Heart right ventricle (tissue), 16 donors: ENCODE measurements around the gene PHLDB2. TPM values are rescaled to one million over a fixed set of nuclear protein-coding genes. Genes with fewer than 3 reads are reported as not detected.
A peak's percentile ranks its signal among the peaks of the same experiment; 100 is the strongest.

Experiments
- ATAC-seq, 8 donors: fragments of 200-7000 bp; cut with Tn5 transposase; one replicate each; pipeline ENCODE4 v1.9.1; 2020; ENCODE audit warnings: mild to moderate bottlenecking in 8 of 8, moderate library complexity in 8 of 8, moderate number of reproducible peaks in 1 of 8
- DNase-seq, 2 donors: peaks; one replicate each; pipeline ENCODE4 v3.0.0-alpha.2; 2020
- H3K27ac ChIP-seq, 10 donors: fragments of 200-600 bp; sonication (generic) in 2 of 10; one replicate each; pipeline versions ENCODE4 v1.5.0 to v1.8.0; 2020 to 2022; ENCODE audit warnings: mild to moderate bottlenecking in 3 of 10
- H3K27me3 ChIP-seq, 7 donors: fragments of 200-600 bp; one replicate each; pipeline ENCODE4 v1.8.0; 2021 to 2022; ENCODE audit warnings: mild to moderate bottlenecking in 2 of 7
- H3K36me3 ChIP-seq, 9 donors: fragments of 200-600 bp; sonication (generic) in 1 of 9; one replicate each; pipeline versions ENCODE4 v1.5.0 to v1.8.0; 2020 to 2022; ENCODE audit warnings: mild to moderate bottlenecking in 2 of 9
- H3K4me1 ChIP-seq, 9 donors: fragments of 200-600 bp; sonication (generic) in 1 of 9; one replicate each; pipeline versions ENCODE4 v1.5.0 to v1.8.0; 2020 to 2022; ENCODE audit warnings: mild to moderate bottlenecking in 4 of 9
- H3K4me3 ChIP-seq, 10 donors: fragments of 200-600 bp; sonication (generic) in 2 of 10; one replicate each; pipeline versions ENCODE4 v1.5.0 to v1.8.0; 2020 to 2022; ENCODE audit warnings: mild to moderate bottlenecking in 7 of 10, moderate library complexity in 2 of 10
- H3K9me3 ChIP-seq, 11 donors: fragments of 200-600 bp in 10 of 11; sonication (generic) in 2 of 11; one replicate each; pipeline versions ENCODE4 v1.5.0 to v1.8.0; 2013 to 2022; ENCODE audit warnings: mild to moderate bottlenecking in 2 of 11, control low read depth in 1 of 11, moderate library complexity in 1 of 11
- CTCF ChIP-seq, 9 donors: fragments of 200-600 bp; sonication (generic) in 2 of 9; IDR thresholded peaks; one replicate each; pipeline versions ENCODE4 v1.5.0 to v1.8.0; 2021 to 2022; ENCODE audit warnings: antibody characterized with exemption in 9 of 9, mild to moderate bottlenecking in 5 of 9, moderate library complexity in 1 of 9
- WGBS, 2 donors: extraction: QIAGEN DNeasy Blood & Tissue Kit; methylation state at CpG; one replicate each; pipeline ENCODE4 v1.1.7; 2013; ENCODE audit warnings: inconsistent platforms in 1 of 2; 5-methylcytosine and 5-hydroxymethylcytosine counted together
- intact Hi-C, 10 donors: fragments of 100-400 bp; cut with DNase I; formaldehyde crosslinking; loops; one replicate each; pipeline versions ENCODE4 v1.11.1 to v1.14.2; 2022
- polyA plus RNA-seq, 2 donors: library from polyadenylated mRNA; stranded (reverse); fragments of 200-250 nt; gene quantifications; one replicate each; pipeline ENCODE4 v1.2.3, GENCODE V29; 2013
- total RNA-seq, 10 donors: library from RNA; stranded (reverse); fragmentation: NEBNext Ultra II Directional in 3 of 10; extraction: Animal tissue kit (Norgen Biotek cat#: 25700) in 3 of 10; gene quantifications; one replicate each; pipeline versions ENCODE4 v1.2.1 to v1.2.4, GENCODE V29; 2021 to 2023
- donor health status: Arrhythmogenic right ventricular cardiomyopathy.
- donor health status: ischemic (EF 13 %, LVEDD 7.1; RV severe dilation, severe dysfunction).
- donor health status: healthy with polysubstance abuse.
- donor health status: DM: no; HTN: yes; CAD: no.
- donor health status: DM: no; HTN: no; CAD: no.
- donor health status: ischemic (EF 25% LVEDD 6.9; RV normal size, moderate dysfunction).
- donor health status: ischemic (EF 25% LVEDD 5.7; RV mildly dilated, moderate dysfunction).
- donor health status: healthy.
- donor health status: DM: yes; HTN: yes; CAD: no.
- donor health status: Ischemic cardiomyopathy.
- donor health status: ischemic (EF 35%, LVEDD 5.7; RV mildly dilated, moderate dysfunction).
- donor health status: nonischemic (EF 11% LVEDD 7.7; RV severe dilation, severe dysfunction).
- donor health status: DM: yes; HTN: yes; CAD: no.
- donor health status: PGD.
- donor health status: ischemic (EF 29% LVEDD 5.4; RV normal size, mild dysfunction).
- donor health status: nonischemic (EF 23%, LVEDD 6.1; RV moderate dilation, normal function).

PHLDB2 gene
- total and polyA plus RNA-seq, 12 donors: 33.4 to 293 (median 174) TPM

DNA sequence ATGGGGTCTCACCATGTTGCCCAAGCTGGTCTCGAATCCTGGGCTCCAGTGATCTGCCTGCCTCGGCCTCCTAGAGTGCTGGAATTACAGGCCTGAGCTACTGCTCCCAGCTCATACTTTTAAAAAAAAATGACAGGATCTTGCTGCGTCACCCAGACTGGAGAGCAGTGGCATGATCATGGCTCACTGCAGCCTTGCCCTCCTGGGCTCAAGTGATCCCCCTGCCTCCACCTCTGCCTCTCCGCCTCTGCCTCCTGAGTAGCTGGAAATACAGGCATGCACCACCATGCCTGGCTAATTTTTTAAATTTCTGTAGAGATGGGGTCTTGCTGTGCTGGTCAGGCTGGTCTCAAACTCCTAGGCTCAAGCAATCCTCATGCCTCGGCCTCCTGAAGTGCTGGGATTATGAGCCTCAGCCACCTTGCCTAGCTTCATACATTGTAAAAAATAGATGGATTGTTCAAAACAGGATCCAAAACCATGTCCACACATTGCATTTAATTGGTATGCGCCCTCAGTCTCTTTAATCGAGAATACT is 8.9 kb downstream of the PHLDB2 start:
- Histone ChIP-seq H3K9me3 (no peaks in the 10 kb centered on the region), H3K36me3 (peaks cover 0 to 18% (median 0%) of the 10 kb centered on the region in 9 donors), H3K27ac (peak overlapping the region in 9 of 10 donors; percentile 2 to 100 (median 72)), H3K27me3 (no peaks in the 10 kb centered on the region), H3K4me3 (no peak overlapping the region), H3K4me1 (peaks cover 11 to 98% (median 92%) of the 10 kb centered on the region in 9 donors)
- DNase-seq (no peak), ATAC-seq (peak in 2 of 8 donors; percentile 8 to 39)
- intact Hi-C loops: loop anchor here in 5 of 10 donors (5.0 to 10.0 kb wide), 4 partner anchors 34 to 99 kb away; no protein-coding TSS in a partner anchor
- TF ChIP-seq CTCF (IDR thresholded peaks at IDR 0.05): no peak
- 77 to 79% methylated on average over 7 of the region's 7 CpGs for WGBS, 2 donors

- no peak for ATAC-seq
- Histone ChIP-seq H3K36me3 (peaks cover 0 to 18% (median 0%) of the 10 kb centered on the region in 9 donors), H3K4me3 (no peak overlapping the region), H3K9me3 (no peaks in the 10 kb centered on the region), H3K27me3 (no peaks in the 10 kb centered on the region), H3K27ac (peak overlapping the region in 2 of 10 donors; percentile 25 to 100), H3K4me1 (peaks cover 6 to 94% (median 93%) of the 10 kb centered on the region in 9 donors)
- no peak for TF ChIP-seq CTCF (IDR thresholded peaks at IDR 0.05)
- DNase-seq: no peak
- intact Hi-C loops: loop anchor here in 1 of 10 donors (5.0 kb wide), 1 partner anchor 42 kb away; no protein-coding TSS in a partner anchor
- 69 to 78% methylated on average over 3 of the region's 3 CpGs for WGBS, 2 donors
Observed at GRCh38 chr3:111870620-111871019, 11.6 kb downstream of the PHLDB2 start.

DNA sequence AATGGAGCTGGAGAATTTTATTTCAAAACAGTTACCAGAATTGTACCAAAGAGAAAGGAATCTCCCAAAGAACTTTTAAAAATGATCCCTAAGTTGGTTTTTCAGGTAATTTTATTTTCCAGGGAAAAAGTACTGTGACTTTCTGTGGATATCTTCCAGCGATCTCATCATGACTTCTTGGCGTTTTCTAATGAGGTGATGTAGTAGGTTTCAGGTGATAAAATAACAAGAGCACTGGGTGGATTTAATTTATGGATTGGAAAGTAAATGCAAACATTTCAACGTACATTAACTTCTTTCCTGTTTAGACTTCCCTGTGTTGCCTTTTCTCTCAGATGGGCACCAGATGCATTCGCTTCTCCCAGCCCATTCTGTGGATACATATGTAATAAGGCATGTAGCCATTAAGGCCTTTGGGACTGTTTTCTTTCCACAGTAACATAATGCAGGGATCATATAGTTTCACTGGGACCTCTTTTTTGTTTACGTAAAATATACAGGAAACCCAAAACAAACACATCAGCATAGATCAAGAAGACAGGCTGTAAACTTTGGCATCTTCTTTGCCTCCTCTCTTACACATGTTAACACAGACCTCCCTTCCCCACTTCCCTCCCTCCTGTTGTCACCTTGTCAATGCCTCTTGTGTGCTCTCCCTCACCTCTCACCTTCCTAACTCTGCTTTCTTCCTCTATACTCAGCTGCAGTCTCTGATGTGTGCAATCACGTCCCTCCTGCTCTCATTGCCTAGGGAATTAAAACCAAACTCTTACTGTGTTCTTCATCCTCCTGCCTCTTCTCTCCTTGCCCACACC is 13.0 kb downstream of the PHLDB2 start:
- WGBS, 2 donors: 76 to 77% methylated on average over 6 of the region's 6 CpGs
- Histone ChIP-seq H3K4me3 (no peak overlapping the region), H3K36me3 (peaks cover 0 to 21% (median 0%) of the 10 kb centered on the region in 9 donors), H3K9me3 (no peaks in the 10 kb centered on the region), H3K27me3 (no peaks in the 10 kb centered on the region), H3K27ac (peak overlapping the region in 5 of 10 donors; percentile 8 to 100 (median 49)), H3K4me1 (peaks cover 0 to 86% (median 82%) of the 10 kb centered on the region in 9 donors)
- no peak for TF ChIP-seq CTCF (IDR thresholded peaks at IDR 0.05)
- DNase-seq (no peak), ATAC-seq (peak in 2 of 8 donors; percentile 25 to 49)
- intact Hi-C loops: loop anchor here in 1 of 10 donors (5.0 kb wide), 1 partner anchor 40 kb away; no protein-coding TSS in a partner anchor

DNA sequence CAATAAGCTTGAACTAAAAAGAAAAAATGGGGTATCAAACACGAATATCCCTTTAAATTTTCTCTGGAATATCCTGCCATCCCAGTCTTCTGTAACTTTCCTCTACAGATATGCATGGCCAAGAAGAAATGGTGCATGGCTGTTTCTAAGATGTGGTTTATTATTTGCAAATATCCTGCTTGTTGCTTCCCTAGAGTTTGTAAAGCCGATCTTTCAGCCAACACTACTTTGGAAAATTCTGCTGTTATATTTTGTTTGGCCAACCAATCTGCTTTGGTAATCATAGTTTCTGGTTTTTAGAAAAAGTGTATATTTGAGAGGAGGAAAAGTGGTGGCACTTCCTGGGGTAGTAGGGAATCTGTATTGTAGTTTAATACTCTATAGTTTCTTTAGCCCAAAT is 13.9 kb downstream of the PHLDB2 start:
- no peak overlapping the region for H3K4me3 ChIP-seq
- peaks cover 0 to 77% (median 72%) of the 10 kb centered on the region in 9 donors for H3K4me1 ChIP-seq
- 61 to 69% methylated on average over 2 of the region's 2 CpGs for WGBS, 2 donors
- intact Hi-C loops: loop anchor here in 1 of 10 donors (5.0 kb wide), 1 partner anchor 39 kb away; no protein-coding TSS in a partner anchor
- ATAC-seq (peak in 2 of 8 donors; percentile 36 to 69), DNase-seq (no peak)
- TF ChIP-seq CTCF (IDR thresholded peaks at IDR 0.05): no peak
- peaks cover 0 to 8% (median 0%) of the 10 kb centered on the region in 11 donors for H3K9me3 ChIP-seq
- peak overlapping the region in 6 of 10 donors; percentile 8 to 100 (median 40) for H3K27ac ChIP-seq
- H3K27me3 ChIP-seq: no peaks in the 10 kb centered on the region
- peaks cover 0 to 21% (median 0%) of the 10 kb centered on the region in 9 donors for H3K36me3 ChIP-seq
